Measurements from ENCODE around the gene ADAMTS1. TPM values are rescaled to one million over a fixed set of nuclear protein-coding genes. Genes with fewer than 3 reads are reported as not detected.

The ADAMTS1 gene
- total RNA-seq, result 3.4 TPM

GRCh38 chr21:26845066-26845758, at the start of gene ADAMTS1:
ADAMTS1 (minus strand) TSS chr21:26845409; CDS start chr21:26844954, 455 bp downstream.

Other genes starting within 250 kb of the ADAMTS1 start
- 5.3 TPM for gene ADAMTS5, start 121.7 kb upstream of the ADAMTS1 start, total RNA-seq